Measurements from ENCODE around the gene LIMA1. TPM values are rescaled to one million over a fixed set of nuclear protein-coding genes. Genes with fewer than 3 reads are reported as not detected.
"Not testable (repeated sequence)": the region's sequence is repeated elsewhere in the genome, so short reads cannot be mapped to it uniquely, and the experiment has no call there.

Gene LIMA1
- total RNA-seq, 1 donor from 2014 or later: 54.3 TPM

DNA sequence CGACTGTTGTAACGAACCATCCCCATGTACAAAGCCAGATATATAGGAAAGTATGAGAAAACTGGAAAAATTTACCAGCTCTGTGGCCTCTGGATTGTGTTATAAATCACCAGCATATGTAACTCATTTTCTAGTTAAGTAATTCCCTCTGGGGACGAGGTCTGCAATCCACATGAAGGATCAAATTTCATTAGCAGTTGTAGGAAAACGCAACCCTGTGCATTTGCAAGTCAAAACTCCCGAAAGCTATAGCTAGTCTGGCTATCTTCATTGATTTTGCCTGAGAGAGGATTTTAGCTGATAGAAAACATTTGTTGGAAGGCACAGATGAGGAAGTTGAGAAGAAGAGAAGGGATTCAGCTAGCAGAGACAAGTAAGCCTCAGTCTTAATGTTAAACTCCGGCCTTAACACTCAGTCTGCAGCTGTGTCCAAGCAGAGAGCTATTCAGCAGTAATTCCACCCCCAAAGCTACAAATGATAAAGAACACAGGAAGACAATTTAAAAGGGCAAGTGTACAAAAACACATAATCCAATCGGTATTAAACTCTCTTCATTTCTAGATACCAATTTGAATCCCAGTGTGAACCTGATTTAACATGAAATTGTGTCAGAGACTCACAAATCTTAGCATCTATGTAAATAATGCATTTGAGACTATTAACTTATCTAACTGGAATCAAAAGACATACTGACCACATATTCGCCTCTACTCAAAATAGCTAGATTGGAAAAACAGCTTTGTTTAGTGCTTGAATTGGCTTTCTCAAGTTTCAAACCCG is 61.9 kb downstream of the LIMA1 start:
- H3K9me3 ChIP-seq (ENCODE audit: control insufficient read depth in 3 of 3, low read length in 3 of 3): no peaks in the 10 kb centered on the region
- peak overlapping the region; percentile 55 to 89 (median 76) for H3K9ac ChIP-seq (ENCODE audit: low read depth in 1 of 3, low read length in 3 of 3)
- H3K4me3 ChIP-seq (ENCODE audit: low read length in 3 of 3): peak overlapping the region; percentile 62 to 91 (median 65)
- H3K4me1 ChIP-seq (ENCODE audit: control insufficient read depth in 3 of 3, insufficient read depth in 3 of 3, low read length in 3 of 3): peaks cover 11 to 22% (median 15%) of the 10 kb centered on the region in 3 donors
- H3K27me3 ChIP-seq (ENCODE audit: control insufficient read depth in 3 of 3, insufficient read depth in 3 of 3, low read length in 3 of 3): no peaks in the 10 kb centered on the region
- H3K36me3 ChIP-seq (ENCODE audit: control insufficient read depth in 3 of 3, insufficient read depth in 3 of 3, low read length in 3 of 3): peaks cover 0 to 3% (median 0%) of the 10 kb centered on the region in 3 donors
- peak overlapping the region; percentile 75 for H3K27ac ChIP-seq (ENCODE audit: low read depth, low read length)

DNA sequence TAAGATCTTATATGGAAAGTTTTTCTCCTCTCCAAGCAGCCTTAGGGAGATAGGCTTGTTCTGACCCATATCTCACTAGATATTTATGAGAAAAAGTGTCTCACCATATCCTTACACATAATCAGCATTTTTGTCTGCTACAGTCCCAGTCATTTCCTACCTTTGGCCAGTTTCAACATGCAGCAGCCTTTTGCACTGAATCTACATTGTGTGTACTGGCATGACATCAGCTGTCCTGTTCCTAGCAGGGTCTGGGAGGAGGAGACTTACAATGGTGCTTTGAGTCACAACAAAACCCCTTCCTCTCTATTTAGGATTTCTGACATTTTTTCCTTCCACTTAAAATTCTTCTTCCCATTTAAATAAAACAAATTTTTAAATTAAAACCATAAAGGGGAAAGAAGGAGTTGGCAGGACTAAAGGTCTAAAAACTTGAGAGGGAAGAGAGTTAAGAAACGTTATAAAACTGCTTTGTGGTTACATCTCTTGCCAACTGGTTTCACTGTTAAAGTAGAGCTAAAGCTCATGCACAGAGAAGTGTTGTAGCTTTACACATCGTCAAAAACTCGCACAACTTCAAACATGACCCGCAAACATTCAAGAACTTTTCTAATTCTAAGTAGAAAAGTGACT is 62.8 kb downstream of the LIMA1 start:
- Histone ChIP-seq H3K4me1 (ENCODE audit: control insufficient read depth in 3 of 3, insufficient read depth in 3 of 3, low read length in 3 of 3) (peaks cover 11 to 22% (median 15%) of the 10 kb centered on the region in 3 donors), H3K27ac (ENCODE audit: low read depth, low read length) (peak overlapping the region; percentile 75), H3K4me3 (ENCODE audit: low read length in 3 of 3) (peak overlapping the region; percentile 4 to 91 (median 65)), H3K27me3 (ENCODE audit: control insufficient read depth in 3 of 3, insufficient read depth in 3 of 3, low read length in 3 of 3) (no peaks in the 10 kb centered on the region), H3K9ac (ENCODE audit: low read depth in 1 of 3, low read length in 3 of 3) (peak overlapping the region; percentile 51 to 76 (median 52)), H3K36me3 (ENCODE audit: control insufficient read depth in 3 of 3, insufficient read depth in 3 of 3, low read length in 3 of 3) (peaks cover 0 to 3% (median 0%) of the 10 kb centered on the region in 3 donors), H3K9me3 (ENCODE audit: control insufficient read depth in 3 of 3, low read length in 3 of 3) (no peaks in the 10 kb centered on the region)

DNA sequence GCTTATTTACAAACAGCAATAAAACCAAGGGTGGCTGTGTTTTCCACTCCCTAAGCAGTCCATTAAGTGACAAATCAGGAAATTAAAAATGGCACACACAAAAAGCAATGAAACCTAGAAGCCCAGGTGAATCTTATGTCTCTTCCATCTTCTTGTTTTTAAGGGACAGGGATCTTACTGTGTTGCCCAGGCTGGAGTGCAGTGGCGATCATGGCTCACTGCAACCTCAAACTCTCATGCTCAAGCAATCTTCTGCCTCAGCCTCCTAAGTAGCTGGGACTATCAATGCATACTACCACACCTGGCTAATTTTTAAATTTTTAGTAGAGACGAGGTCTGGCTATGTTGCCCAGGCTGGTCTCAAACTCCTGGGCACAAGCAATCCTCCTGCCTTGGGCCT is 63.8 kb downstream of the LIMA1 start:
- Histone ChIP-seq H3K9me3 (ENCODE audit: control insufficient read depth in 3 of 3, low read length in 3 of 3) (no peaks in the 10 kb centered on the region), H3K36me3 (ENCODE audit: control insufficient read depth in 3 of 3, insufficient read depth in 3 of 3, low read length in 3 of 3) (peaks cover 0 to 3% (median 0%) of the 10 kb centered on the region in 3 donors), H3K27me3 (ENCODE audit: control insufficient read depth in 3 of 3, insufficient read depth in 3 of 3, low read length in 3 of 3) (no peaks in the 10 kb centered on the region), H3K4me3 (ENCODE audit: low read length in 3 of 3) (no peak overlapping the region), H3K27ac (ENCODE audit: low read depth, low read length) (no peak overlapping the region), H3K4me1 (ENCODE audit: control insufficient read depth in 3 of 3, insufficient read depth in 3 of 3, low read length in 3 of 3) (peaks cover 11 to 22% (median 15%) of the 10 kb centered on the region in 3 donors), H3K9ac (ENCODE audit: low read depth in 1 of 3, low read length in 3 of 3) (no peak overlapping the region)

DNA sequence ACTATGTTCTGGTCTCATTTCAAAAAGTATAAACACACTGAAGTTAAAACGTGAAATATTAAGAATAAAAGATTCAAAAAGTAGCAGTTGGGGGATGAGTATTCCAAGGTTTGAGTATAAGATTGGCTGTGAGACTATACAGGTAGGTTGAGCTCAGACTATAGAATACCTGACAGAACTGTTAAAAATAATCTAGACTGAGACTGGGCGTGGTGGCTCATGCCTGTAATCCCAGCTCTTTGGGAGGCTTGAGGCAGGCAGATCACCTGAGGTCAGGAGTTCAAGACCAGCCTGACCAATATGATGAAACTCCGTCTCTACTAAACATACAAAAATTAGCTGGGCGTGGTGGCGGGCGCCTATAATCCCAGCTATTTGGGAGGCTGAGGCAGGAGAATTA is 64.3 kb downstream of the LIMA1 start:
- H3K4me1 ChIP-seq (ENCODE audit: control insufficient read depth in 3 of 3, insufficient read depth in 3 of 3, low read length in 3 of 3): peaks cover 11 to 22% (median 15%) of the 10 kb centered on the region in 3 donors
- not testable (repeated sequence) for H3K27ac ChIP-seq (ENCODE audit: low read depth, low read length); H3K9ac ChIP-seq (ENCODE audit: low read depth in 1 of 3, low read length in 3 of 3); H3K36me3 ChIP-seq (ENCODE audit: control insufficient read depth in 3 of 3, insufficient read depth in 3 of 3, low read length in 3 of 3); H3K4me3 ChIP-seq (ENCODE audit: low read length in 3 of 3); H3K27me3 ChIP-seq (ENCODE audit: control insufficient read depth in 3 of 3, insufficient read depth in 3 of 3, low read length in 3 of 3); H3K9me3 ChIP-seq (ENCODE audit: control insufficient read depth in 3 of 3, low read length in 3 of 3)

DNA sequence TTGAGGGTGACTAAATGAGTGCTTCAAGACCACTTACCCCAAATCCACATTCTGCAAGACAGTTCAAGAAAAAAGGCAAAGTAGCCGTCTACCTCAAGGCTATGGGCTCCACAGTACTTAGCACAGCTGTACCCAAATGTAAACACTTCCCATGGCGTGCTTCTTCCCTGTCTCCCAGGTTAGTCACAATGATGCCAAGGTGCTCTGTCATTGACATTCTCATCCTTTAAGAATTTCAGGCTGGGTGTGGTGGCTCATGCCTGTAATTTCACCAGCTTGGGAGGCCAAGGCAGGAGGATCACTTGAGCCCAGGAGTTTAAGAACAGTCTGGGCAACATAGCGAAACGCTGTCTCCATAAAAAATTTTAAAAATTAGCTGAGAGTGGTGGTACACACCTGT is 64.9 kb downstream of the LIMA1 start:
- peaks cover 0 to 5% (median 0%) of the 10 kb centered on the region in 3 donors for H3K36me3 ChIP-seq (ENCODE audit: control insufficient read depth in 3 of 3, insufficient read depth in 3 of 3, low read length in 3 of 3)
- no peaks in the 10 kb centered on the region for H3K9me3 ChIP-seq (ENCODE audit: control insufficient read depth in 3 of 3, low read length in 3 of 3)
- no peaks in the 10 kb centered on the region for H3K27me3 ChIP-seq (ENCODE audit: control insufficient read depth in 3 of 3, insufficient read depth in 3 of 3, low read length in 3 of 3)
- H3K4me3 ChIP-seq (ENCODE audit: low read length in 3 of 3): no peak overlapping the region
- H3K9ac ChIP-seq (ENCODE audit: low read depth in 1 of 3, low read length in 3 of 3): no peak overlapping the region
- H3K27ac ChIP-seq (ENCODE audit: low read depth, low read length): no peak overlapping the region
- peaks cover 11 to 22% (median 15%) of the 10 kb centered on the region in 3 donors for H3K4me1 ChIP-seq (ENCODE audit: control insufficient read depth in 3 of 3, insufficient read depth in 3 of 3, low read length in 3 of 3)

DNA sequence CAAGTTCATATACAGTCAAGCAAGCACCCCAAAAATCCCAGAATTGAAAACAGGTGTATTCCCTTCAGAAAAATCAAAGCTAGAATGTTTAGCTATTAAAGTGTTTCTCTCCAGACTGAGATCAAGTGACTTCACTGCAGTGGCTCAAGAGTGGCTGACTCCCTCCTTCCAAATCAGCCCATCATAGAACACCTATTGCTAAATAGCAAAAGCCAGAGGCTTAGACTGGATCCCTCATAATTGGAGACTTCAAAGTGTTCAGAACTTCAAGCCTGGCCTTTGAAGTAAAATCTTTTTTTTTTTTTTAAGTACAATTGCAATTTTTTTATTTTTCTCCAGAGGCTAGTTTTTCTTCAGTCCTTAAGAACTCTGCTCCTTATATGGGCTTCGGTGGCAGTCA is 66.1 kb downstream of the LIMA1 start:
- H3K9ac ChIP-seq (ENCODE audit: low read depth in 1 of 3, low read length in 3 of 3): no peak overlapping the region
- H3K4me1 ChIP-seq (ENCODE audit: control insufficient read depth in 3 of 3, insufficient read depth in 3 of 3, low read length in 3 of 3): peaks cover 9 to 17% (median 12%) of the 10 kb centered on the region in 3 donors
- peaks cover 0 to 8% (median 0%) of the 10 kb centered on the region in 3 donors for H3K36me3 ChIP-seq (ENCODE audit: control insufficient read depth in 3 of 3, insufficient read depth in 3 of 3, low read length in 3 of 3)
- H3K27me3 ChIP-seq (ENCODE audit: control insufficient read depth in 3 of 3, insufficient read depth in 3 of 3, low read length in 3 of 3): no peaks in the 10 kb centered on the region
- H3K27ac ChIP-seq (ENCODE audit: low read depth, low read length): no peak overlapping the region
- no peaks in the 10 kb centered on the region for H3K9me3 ChIP-seq (ENCODE audit: control insufficient read depth in 3 of 3, low read length in 3 of 3)
- no peak overlapping the region for H3K4me3 ChIP-seq (ENCODE audit: low read length in 3 of 3)

DNA sequence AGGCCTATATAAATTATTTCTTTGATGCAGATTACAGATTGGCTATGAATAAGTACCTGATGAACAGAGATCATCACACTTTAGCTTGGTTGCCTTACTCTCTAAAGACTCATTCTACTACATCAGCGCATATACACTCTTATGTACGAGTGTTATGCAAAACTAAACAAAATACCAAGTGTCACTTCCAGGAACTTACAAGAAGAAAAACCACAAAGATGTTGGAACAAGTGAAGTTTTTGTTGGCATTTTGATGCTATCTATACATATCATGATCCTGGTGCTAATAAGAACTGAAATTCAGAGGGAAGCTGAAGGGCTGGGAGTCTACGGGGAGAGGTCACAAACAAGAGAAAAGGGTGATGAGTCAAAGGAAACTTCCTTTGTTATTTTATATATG is 68.3 kb downstream of the LIMA1 start:
- H3K9ac ChIP-seq (ENCODE audit: low read depth in 1 of 3, low read length in 3 of 3): no peak overlapping the region
- H3K4me1 ChIP-seq (ENCODE audit: control insufficient read depth in 3 of 3, insufficient read depth in 3 of 3, low read length in 3 of 3): peaks cover 0 to 4% (median under 1%) of the 10 kb centered on the region in 3 donors
- no peaks in the 10 kb centered on the region for H3K27me3 ChIP-seq (ENCODE audit: control insufficient read depth in 3 of 3, insufficient read depth in 3 of 3, low read length in 3 of 3)
- no peaks in the 10 kb centered on the region for H3K9me3 ChIP-seq (ENCODE audit: control insufficient read depth in 3 of 3, low read length in 3 of 3)
- no peak overlapping the region for H3K4me3 ChIP-seq (ENCODE audit: low read length in 3 of 3)
- H3K27ac ChIP-seq (ENCODE audit: low read depth, low read length): no peak overlapping the region
- peaks cover 0 to 8% (median 0%) of the 10 kb centered on the region in 3 donors for H3K36me3 ChIP-seq (ENCODE audit: control insufficient read depth in 3 of 3, insufficient read depth in 3 of 3, low read length in 3 of 3)

DNA sequence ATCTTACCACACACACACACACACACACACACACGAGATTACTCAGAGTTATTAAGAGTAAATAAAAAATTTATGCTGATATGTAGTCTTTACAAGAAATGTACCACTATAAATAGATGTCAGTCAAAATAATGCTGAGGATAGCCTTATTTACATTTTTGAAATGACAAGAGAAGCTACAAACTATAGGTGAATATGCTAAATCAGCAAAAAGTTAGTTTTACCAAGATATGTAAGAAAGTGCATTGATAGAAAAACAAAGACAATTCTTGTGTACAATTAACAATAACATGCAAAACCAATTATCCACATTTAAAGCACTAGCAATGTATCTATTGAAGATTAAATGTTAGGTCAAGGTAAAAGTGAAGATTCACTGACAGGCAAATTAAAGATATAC is 69.3 kb downstream of the LIMA1 start:
- Histone ChIP-seq H3K4me1 (ENCODE audit: control insufficient read depth in 3 of 3, insufficient read depth in 3 of 3, low read length in 3 of 3) (peaks cover 0 to 4% (median 0%) of the 10 kb centered on the region in 3 donors), H3K27me3 (ENCODE audit: control insufficient read depth in 3 of 3, insufficient read depth in 3 of 3, low read length in 3 of 3) (no peaks in the 10 kb centered on the region), H3K9ac (ENCODE audit: low read depth in 1 of 3, low read length in 3 of 3) (no peak overlapping the region), H3K4me3 (ENCODE audit: low read length in 3 of 3) (no peak overlapping the region), H3K27ac (ENCODE audit: low read depth, low read length) (no peak overlapping the region), H3K36me3 (ENCODE audit: control insufficient read depth in 3 of 3, insufficient read depth in 3 of 3, low read length in 3 of 3) (peaks cover 0 to 8% (median 0%) of the 10 kb centered on the region in 3 donors), H3K9me3 (ENCODE audit: control insufficient read depth in 3 of 3, low read length in 3 of 3) (no peaks in the 10 kb centered on the region)

DNA sequence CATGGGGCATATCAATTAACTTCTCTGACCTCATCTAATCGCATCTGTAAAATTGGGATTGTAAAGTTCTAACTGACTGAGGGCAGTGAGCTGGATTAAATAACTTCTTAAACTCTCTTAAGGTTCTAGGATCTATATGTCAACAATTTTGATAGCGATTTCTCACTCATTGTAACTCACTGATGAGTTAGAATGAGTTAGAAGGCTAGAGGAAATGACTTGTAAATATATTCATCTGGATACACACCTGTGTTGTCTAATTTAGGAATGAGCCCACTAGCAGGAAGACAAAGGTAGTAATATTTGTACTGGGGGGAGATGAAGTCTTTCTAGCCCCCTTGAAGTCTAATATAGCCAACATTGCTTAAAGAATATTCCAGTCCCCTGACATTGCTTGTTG is 69.9 kb downstream of the LIMA1 start:
- H3K4me1 ChIP-seq (ENCODE audit: control insufficient read depth in 3 of 3, insufficient read depth in 3 of 3, low read length in 3 of 3): peaks cover 0 to 4% (median 0%) of the 10 kb centered on the region in 3 donors
- no peak overlapping the region for H3K27ac ChIP-seq (ENCODE audit: low read depth, low read length)
- H3K4me3 ChIP-seq (ENCODE audit: low read length in 3 of 3): no peak overlapping the region
- peaks cover 0 to 8% (median 0%) of the 10 kb centered on the region in 3 donors for H3K36me3 ChIP-seq (ENCODE audit: control insufficient read depth in 3 of 3, insufficient read depth in 3 of 3, low read length in 3 of 3)
- H3K9ac ChIP-seq (ENCODE audit: low read depth in 1 of 3, low read length in 3 of 3): no peak overlapping the region
- no peaks in the 10 kb centered on the region for H3K9me3 ChIP-seq (ENCODE audit: control insufficient read depth in 3 of 3, low read length in 3 of 3)
- H3K27me3 ChIP-seq (ENCODE audit: control insufficient read depth in 3 of 3, insufficient read depth in 3 of 3, low read length in 3 of 3): no peaks in the 10 kb centered on the region

DNA sequence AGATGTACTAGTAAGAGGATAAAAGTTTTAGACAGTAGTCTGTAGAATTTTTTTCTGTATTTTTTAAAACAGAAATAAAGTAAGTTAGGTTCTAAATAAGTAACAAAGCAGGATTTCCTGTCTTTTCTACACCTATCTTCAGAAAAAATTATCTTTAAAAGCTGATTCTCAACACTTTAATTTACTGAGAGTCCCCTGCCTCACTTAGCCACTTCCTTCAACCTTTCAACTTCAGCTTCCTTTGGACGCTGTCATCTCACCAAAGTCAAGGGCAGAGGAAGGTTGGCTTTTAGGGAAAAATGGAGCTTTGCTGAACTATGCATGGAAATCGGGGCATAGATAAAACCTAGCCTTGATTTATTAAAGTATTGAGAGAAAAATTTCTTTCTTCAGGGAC is 71.3 kb downstream of the LIMA1 start:
- Histone ChIP-seq H3K9me3 (ENCODE audit: control insufficient read depth in 3 of 3, low read length in 3 of 3) (no peaks in the 10 kb centered on the region), H3K4me3 (ENCODE audit: low read length in 3 of 3) (no peak overlapping the region), H3K9ac (ENCODE audit: low read depth in 1 of 3, low read length in 3 of 3) (no peak overlapping the region), H3K27me3 (ENCODE audit: control insufficient read depth in 3 of 3, insufficient read depth in 3 of 3, low read length in 3 of 3) (no peaks in the 10 kb centered on the region), H3K27ac (ENCODE audit: low read depth, low read length) (peak overlapping the region; percentile 8), H3K36me3 (ENCODE audit: control insufficient read depth in 3 of 3, insufficient read depth in 3 of 3, low read length in 3 of 3) (peaks cover 0 to 5% (median 0%) of the 10 kb centered on the region in 3 donors), H3K4me1 (ENCODE audit: control insufficient read depth in 3 of 3, insufficient read depth in 3 of 3, low read length in 3 of 3) (peaks cover 0 to 4% (median 0%) of the 10 kb centered on the region in 3 donors)

All from skeletal muscle tissue (tissue), 4 donors.